Measurements from ENCODE around the gene BEND6. TPM values are rescaled to one million over a fixed set of nuclear protein-coding genes. Genes with fewer than 3 reads are reported as not detected.

The BEND6 gene
- total and polyA plus RNA-seq, 2 of the 4 experiments (the other 2 are of a cell fraction), result 4.1 to 9.7 TPM

DNA sequence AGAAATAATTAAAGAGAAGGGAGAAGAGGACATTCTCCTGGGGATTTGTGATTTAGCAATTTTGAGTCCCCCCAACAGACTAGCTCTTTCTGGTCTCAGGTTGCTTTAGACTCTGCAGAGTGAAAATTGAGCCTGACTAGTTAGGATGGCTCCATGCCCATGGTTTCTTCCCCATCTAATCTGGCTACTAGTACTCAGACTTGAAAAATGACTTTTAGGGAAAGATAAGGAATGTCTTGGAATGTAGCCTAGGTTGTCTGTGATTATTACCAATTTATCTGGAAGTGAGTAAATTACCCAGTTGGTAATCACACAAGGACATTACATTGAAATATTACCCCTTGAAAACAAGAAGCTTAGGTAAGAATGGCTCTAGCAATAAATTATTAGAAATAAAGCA lies 4.2 kb downstream of the BEND6 start:
- DNase-seq, result peak; percentile 28
- CTCF ChIA-PET, result interaction anchor here (2.0 kb wide), 1 partner anchor 55 kb away, joined by 6 read pairs; no protein-coding TSS in a partner anchor
- H3K23ac ChIP-seq (ENCODE audit: low read depth, low read length), result no peak overlapping the region

More for the DNA sequence above, 4.2 kb downstream of the BEND6 start:
- H3K56ac ChIP-seq (ENCODE audit: extremely low read depth, insufficient read depth, low read length), result no peak overlapping the region
- H3K4me2 ChIP-seq (ENCODE audit: low read depth, low read length), result no peak overlapping the region
- H3K9me3 ChIP-seq (ENCODE audit: control insufficient read depth, insufficient read depth, low read length), result no peaks in the 10 kb centered on the region
- no peak overlapping the region for H3K4ac ChIP-seq (ENCODE audit: low read depth, low read length)
- no peak overlapping the region for H2AFZ ChIP-seq (replicated peaks; ENCODE audit: low read length, poor library complexity)
- peaks cover 10 to 44% of the 10 kb centered on the region in 2 experiments; a peak in 3 of 4 replicates for H3K79me1 ChIP-seq (ENCODE audit: low read depth in 1 of 2, low read length in 2 of 2)
- no peak overlapping the region for H2BK120ac ChIP-seq (ENCODE audit: low read depth, low read length)
- no peak overlapping the region for H3K14ac ChIP-seq (replicated peaks; ENCODE audit: low read depth, low read length)
- dilution Hi-C loops (cut with HindIII; ENCODE audit: low sequenced_read_pairs, unreplicated experiment), result no loop called here
- no peak overlapping the region for H2BK15ac ChIP-seq (ENCODE audit: low read depth, low read length)
- intact Hi-C loops (cut with micrococcal nuclease), result loop anchor here (5.0 to 10.0 kb wide), 2 partner anchors 213 to 314 kb away; partner anchors contain the start of genes BAG2 and DST
- POLR2A ChIA-PET (ENCODE audit: unreplicated experiment), result no interaction called here
- BruUV-seq (replicated peaks), result no TSS peak
- no peak overlapping the region for H3K27ac ChIP-seq (ENCODE audit: insufficient read depth, low read length)
- H3K9ac ChIP-seq (ENCODE audit: low read depth, low read length), result no peak overlapping the region
- H2BK5ac ChIP-seq (ENCODE audit: low read depth, low read length, poor library complexity, severe bottlenecking), result no peak overlapping the region
- H2AK5ac ChIP-seq (ENCODE audit: low read depth, low read length), result no peak overlapping the region
- no peaks in the 10 kb centered on the region for H3K9me1 ChIP-seq (ENCODE audit: insufficient read depth, low read length)
- in situ Hi-C loops (cut with MboI; ENCODE audit: low sequenced_read_pairs), result no loop called here
- no peaks in the 10 kb centered on the region for H3K36me3 ChIP-seq (ENCODE audit: control insufficient read depth, insufficient read depth, low read length)
- no peak overlapping the region for H3K18ac ChIP-seq (ENCODE audit: low read depth, low read length)
- H3K4me3 ChIP-seq (ENCODE audit: insufficient read depth, low read depth, low read length), result no peak overlapping the region
- H2BK20ac ChIP-seq (ENCODE audit: low read depth, low read length), result no peak overlapping the region
- no peak overlapping the region for H4K5ac ChIP-seq (ENCODE audit: low read depth, low read length)
- no peak overlapping the region for H2AK9ac ChIP-seq (replicated peaks; ENCODE audit: low read depth, low read length, poor library complexity)
- H3K27me3 ChIP-seq (ENCODE audit: control insufficient read depth, insufficient read depth, low read length), result no peaks in the 10 kb centered on the region
- peaks cover 8% of the 10 kb centered on the region for H3K4me1 ChIP-seq (ENCODE audit: control insufficient read depth, insufficient read depth, low read length)
- H4K8ac ChIP-seq (ENCODE audit: low read depth in 2 of 2, low read length in 2 of 2), result no peak overlapping the region
- ATAC-seq (ENCODE audit: low read depth), result no peak
- H4K91ac ChIP-seq (ENCODE audit: insufficient read depth, low read depth, low read length), result no peak overlapping the region
- no peaks in the 10 kb centered on the region for H4K20me1 ChIP-seq (ENCODE audit: insufficient read depth, low read length)
- TF ChIP-seq RFX5 (IDR thresholded peaks at IDR 0.05; ENCODE audit: low read depth, low read length), result no peak
- no peak for TF ChIP-seq MXI1 (IDR thresholded peaks at IDR 0.05; ENCODE audit: borderline replicate concordance, low read depth, low read length)
- TF ChIP-seq FOS (IDR thresholded peaks at IDR 0.05; ENCODE audit: low read depth, low read length), result no peak
- no peak for TF ChIP-seq RAD21 (IDR thresholded peaks at IDR 0.05; ENCODE audit: low read length)
- no peak for TF ChIP-seq SMC3 (IDR thresholded peaks at IDR 0.05; ENCODE audit: low read depth, low read length)
- TF ChIP-seq BHLHE40 (IDR thresholded peaks at IDR 0.05; ENCODE audit: low read depth, low read length), result no peak
- no peak for TF ChIP-seq CEBPB (IDR thresholded peaks at IDR 0.05; ENCODE audit: low read depth, low read length)

Measured in IMR-90 (cell line).